PFSK-1 (cell line): ENCODE measurements around the gene FBXL14.

ENCODE experiments used
- FOXP2 ChIP-seq: optimal IDR thresholded peaks from 2 replicates; pipeline ENCODE3; 2011; ENCODE audit warnings: borderline replicate concordance, control low read depth, inconsistent platforms; ENCODE audit not compliant: insufficient read depth; ENCODE audit errors: extremely low read length, extremely low read depth
- POLR2AphosphoS5 ChIP-seq: IDR thresholded peaks from 2 replicates; pipeline ENCODE4 v1.6.1; 2012; ENCODE audit warnings: low read depth, mild to moderate bottlenecking, control low read depth, low read length, moderate library complexity
- SIN3A ChIP-seq: IDR thresholded peaks from 2 replicates; pipeline ENCODE4 v1.6.1; 2012; ENCODE audit warnings: mild to moderate bottlenecking, low read length, moderate library complexity, borderline replicate concordance; ENCODE audit not compliant: insufficient read depth
- TAF1 ChIP-seq: IDR thresholded peaks from 2 replicates; pipeline ENCODE4 v1.6.1; 2012; ENCODE audit warnings: low read length, control low read depth, borderline replicate concordance; ENCODE audit not compliant: insufficient read depth
- TF ChIP-seq, protein P1 (sequence below), 2 experiments: IDR thresholded peaks; 2 replicates each; pipeline versions ENCODE4 v1.6.1 to v1.8.0; 2011 to 2012; ENCODE audit warnings: low read depth in 2 of 2, low read length in 2 of 2, control low read depth in 1 of 2, inconsistent platforms in 1 of 2, mild to moderate bottlenecking in 1 of 2, moderate library complexity in 1 of 2; ENCODE audit not compliant: insufficient read depth in 1 of 2

The FBXL14 gene

DNA sequence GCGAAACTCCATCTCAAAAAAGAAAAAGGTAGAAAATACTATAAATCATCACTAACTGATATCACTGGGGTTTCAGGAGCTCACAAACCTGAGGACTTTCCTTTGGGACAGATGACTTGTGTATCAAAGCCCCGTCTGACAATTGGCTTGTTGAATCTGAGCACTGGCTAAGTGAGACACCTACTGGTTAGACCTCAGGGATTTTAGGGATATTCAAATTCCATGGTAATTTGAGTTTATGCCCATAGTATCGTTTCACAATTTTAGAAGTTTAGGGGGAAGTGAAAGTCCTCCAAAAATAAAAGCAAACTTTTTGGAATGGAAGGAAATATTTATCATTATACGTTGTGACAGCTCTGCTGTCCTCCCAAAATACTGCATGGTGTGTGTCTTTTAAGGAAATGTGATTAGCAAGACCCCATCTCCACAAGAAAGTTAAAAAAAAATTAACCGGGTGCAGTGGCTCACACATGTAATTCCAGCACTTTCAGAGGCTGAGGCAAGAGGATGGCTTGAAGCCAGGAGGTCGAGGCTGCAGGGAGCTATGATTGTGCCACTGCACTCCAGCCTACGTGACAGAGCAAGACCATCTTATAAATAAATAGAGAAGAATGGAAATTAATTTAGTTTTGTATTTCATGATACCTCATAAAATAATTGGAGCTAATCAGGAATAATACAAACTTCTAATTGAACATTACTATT lies 49.2 kb downstream of the FBXL14 start:
- no peak for TF ChIP-seq FOXP2
- no peak for TF ChIP-seq SIN3A

GRCh38 chr12:1542599-1542998 lies 51.8 kb downstream of the FBXL14 start:
- TF ChIP-seq POLR2AphosphoS5, result no peak
- TF ChIP-seq TAF1, result no peak
- TF ChIP-seq FOXP2, result no peak
- TF ChIP-seq SIN3A, result no peak
- TF ChIP-seq, protein P1, sequence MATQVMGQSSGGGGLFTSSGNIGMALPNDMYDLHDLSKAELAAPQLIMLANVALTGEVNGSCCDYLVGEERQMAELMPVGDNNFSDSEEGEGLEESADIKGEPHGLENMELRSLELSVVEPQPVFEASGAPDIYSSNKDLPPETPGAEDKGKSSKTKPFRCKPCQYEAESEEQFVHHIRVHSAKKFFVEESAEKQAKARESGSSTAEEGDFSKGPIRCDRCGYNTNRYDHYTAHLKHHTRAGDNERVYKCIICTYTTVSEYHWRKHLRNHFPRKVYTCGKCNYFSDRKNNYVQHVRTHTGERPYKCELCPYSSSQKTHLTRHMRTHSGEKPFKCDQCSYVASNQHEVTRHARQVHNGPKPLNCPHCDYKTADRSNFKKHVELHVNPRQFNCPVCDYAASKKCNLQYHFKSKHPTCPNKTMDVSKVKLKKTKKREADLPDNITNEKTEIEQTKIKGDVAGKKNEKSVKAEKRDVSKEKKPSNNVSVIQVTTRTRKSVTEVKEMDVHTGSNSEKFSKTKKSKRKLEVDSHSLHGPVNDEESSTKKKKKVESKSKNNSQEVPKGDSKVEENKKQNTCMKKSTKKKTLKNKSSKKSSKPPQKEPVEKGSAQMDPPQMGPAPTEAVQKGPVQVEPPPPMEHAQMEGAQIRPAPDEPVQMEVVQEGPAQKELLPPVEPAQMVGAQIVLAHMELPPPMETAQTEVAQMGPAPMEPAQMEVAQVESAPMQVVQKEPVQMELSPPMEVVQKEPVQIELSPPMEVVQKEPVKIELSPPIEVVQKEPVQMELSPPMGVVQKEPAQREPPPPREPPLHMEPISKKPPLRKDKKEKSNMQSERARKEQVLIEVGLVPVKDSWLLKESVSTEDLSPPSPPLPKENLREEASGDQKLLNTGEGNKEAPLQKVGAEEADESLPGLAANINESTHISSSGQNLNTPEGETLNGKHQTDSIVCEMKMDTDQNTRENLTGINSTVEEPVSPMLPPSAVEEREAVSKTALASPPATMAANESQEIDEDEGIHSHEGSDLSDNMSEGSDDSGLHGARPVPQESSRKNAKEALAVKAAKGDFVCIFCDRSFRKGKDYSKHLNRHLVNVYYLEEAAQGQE (IDR thresholded peaks at IDR 0.05; ENCODE audit: insufficient read depth in 1 of 2, low read depth in 2 of 2, low read length in 2 of 2), result no peak

- TF ChIP-seq, protein P1 (IDR thresholded peaks at IDR 0.05; ENCODE audit: insufficient read depth in 1 of 2, low read depth in 2 of 2, low read length in 2 of 2), result no peak
- TF ChIP-seq TAF1 (no peak), POLR2AphosphoS5 (no peak), FOXP2 (no peak), SIN3A (no peak)
Measured at GRCh38 chr12:1540690-1541089, 53.7 kb downstream of the FBXL14 start.

- TF ChIP-seq POLR2AphosphoS5 (no peak), FOXP2 (no peak), TAF1 (no peak), SIN3A (no peak)
Measured at GRCh38 chr12:1539135-1539534, 55.2 kb downstream of the FBXL14 start.

GRCh38 chr12:1536817-1537216 lies 57.6 kb downstream of the FBXL14 start:
- TF ChIP-seq TAF1 (no peak), POLR2AphosphoS5 (no peak), FOXP2 (no peak)
- TF ChIP-seq, protein P1 (IDR thresholded peaks at IDR 0.05; ENCODE audit: insufficient read depth in 1 of 2, low read depth in 2 of 2, low read length in 2 of 2), result no peak

DNA sequence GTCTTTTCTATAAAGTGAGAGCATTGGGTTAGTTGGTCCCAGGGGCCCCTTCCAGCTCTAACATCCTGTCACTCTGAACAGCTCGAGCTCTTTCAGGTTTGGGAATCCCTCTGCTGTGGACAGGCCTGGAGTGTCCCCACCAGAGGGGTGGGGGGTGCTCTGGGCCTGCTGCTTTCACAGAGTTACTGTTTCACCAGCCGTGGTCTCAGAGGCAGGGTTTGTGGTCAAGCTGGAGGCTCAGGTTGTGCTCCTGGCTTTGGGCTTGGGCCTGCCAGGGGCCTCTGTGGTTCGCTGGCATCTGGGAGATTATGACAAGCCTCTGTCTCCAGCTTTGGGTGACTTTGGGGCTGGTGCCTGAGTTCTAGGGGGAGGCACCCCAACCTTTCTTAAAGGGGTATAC lies 59.6 kb downstream of the FBXL14 start:
- TF ChIP-seq SIN3A, result no peak
- TF ChIP-seq POLR2AphosphoS5, result no peak

DNA sequence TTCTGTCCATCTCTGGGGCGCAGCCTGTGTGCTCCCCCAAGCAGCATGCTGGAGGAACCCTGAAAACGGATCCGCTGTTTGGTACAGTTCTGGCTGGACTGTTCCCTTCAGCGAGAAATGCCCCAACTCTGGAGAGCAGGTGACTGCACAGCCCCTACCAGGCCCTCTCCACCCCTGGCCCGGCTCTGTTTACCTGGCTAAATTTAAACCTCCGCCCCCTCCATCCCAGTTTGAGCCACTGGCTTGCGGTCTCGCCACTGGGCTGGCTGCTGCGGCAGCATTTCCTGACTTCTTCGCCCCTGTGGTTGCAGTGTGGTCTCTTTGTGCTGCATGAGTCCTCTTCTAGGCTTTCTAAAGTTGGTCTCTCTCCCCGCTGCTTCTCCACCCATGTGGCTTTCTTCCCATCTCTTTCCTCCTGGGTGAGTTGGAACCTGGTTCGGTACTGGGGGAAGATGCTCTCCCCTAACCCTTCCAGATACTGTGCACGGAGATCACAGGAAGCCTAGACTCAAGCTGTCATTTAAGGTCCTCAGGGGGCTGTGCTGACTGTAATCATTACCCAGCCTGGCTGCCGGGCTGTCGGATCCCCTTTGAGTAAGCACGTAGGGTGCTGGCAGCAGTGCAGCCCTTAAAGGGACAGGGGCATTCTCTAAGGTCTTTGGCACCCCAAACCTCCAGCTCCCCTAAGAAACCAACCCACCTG lies 60.6 kb downstream of the FBXL14 start:
- TF ChIP-seq, protein P1 (IDR thresholded peaks at IDR 0.05; ENCODE audit: insufficient read depth in 1 of 2, low read depth in 2 of 2, low read length in 2 of 2), result no peak
- TF ChIP-seq TAF1 (no peak), FOXP2 (no peak), SIN3A (no peak), POLR2AphosphoS5 (no peak)
